H9 (cell line): Measurements from ENCODE around the gene MIAT. TPM values are rescaled to one million over a fixed set of nuclear protein-coding genes. Genes with fewer than 3 reads are reported as not detected.

ENCODE experiments used
- DNase-seq: peaks from one replicate; pipeline ENCODE4 v3.0.0-alpha.2; 2017
- H2AFZ ChIP-seq: one replicate; pipeline ENCODE4 v1.6.1; 2013; ENCODE audit warnings: mild to moderate bottlenecking, low read length, control low read depth, moderate library complexity
- H2AK5ac ChIP-seq: 2 replicates; pipeline ENCODE4 v1.6.1; 2013; ENCODE audit warnings: low read length, control low read depth, mixed read lengths; ENCODE audit not compliant: insufficient read length
- H2BK120ac ChIP-seq: one replicate; pipeline ENCODE4 v1.6.1; 2013; ENCODE audit warnings: low read depth, mild to moderate bottlenecking, low read length, control low read depth, inconsistent platforms; ENCODE audit not compliant: poor library complexity, severe bottlenecking
- H2BK12ac ChIP-seq: 2 replicates; pipeline ENCODE4 v1.6.1; 2013; ENCODE audit warnings: low read length, control low read depth, mixed read lengths, low read depth; ENCODE audit not compliant: insufficient read length
- H2BK15ac ChIP-seq: 2 replicates; pipeline ENCODE4 v1.6.1; 2013; ENCODE audit warnings: low read depth, low read length, control low read depth
- H2BK20ac ChIP-seq: one replicate; pipeline ENCODE4 v1.6.1; 2013; ENCODE audit warnings: low read depth, mild to moderate bottlenecking, low read length, control low read depth, inconsistent platforms; ENCODE audit not compliant: poor library complexity, severe bottlenecking
- H2BK5ac ChIP-seq: 2 replicates; pipeline ENCODE4 v1.6.1; 2013; ENCODE audit warnings: low read length, control low read depth, mixed read lengths; ENCODE audit not compliant: insufficient read length
- H3K14ac ChIP-seq: 2 replicates; pipeline ENCODE4 v1.6.1; 2013; ENCODE audit warnings: low read length, control low read depth; ENCODE audit not compliant: insufficient read depth
- H3K18ac ChIP-seq: 2 replicates; pipeline ENCODE4 v1.6.1; 2013; ENCODE audit warnings: low read depth, mild to moderate bottlenecking, mixed read lengths, low read length, control low read depth; ENCODE audit not compliant: insufficient read length
- H3K23ac ChIP-seq: 2 replicates; pipeline ENCODE4 v1.6.1; 2013; ENCODE audit warnings: low read length, control low read depth, mixed read lengths, low read depth; ENCODE audit not compliant: insufficient read length
- H3K23me2 ChIP-seq: 2 replicates; pipeline ENCODE4 v1.6.1; 2013; ENCODE audit warnings: low read depth, mild to moderate bottlenecking, mixed read lengths, low read length, control low read depth; ENCODE audit not compliant: insufficient read length, poor library complexity, severe bottlenecking
- H3K27ac ChIP-seq: 2 replicates; pipeline ENCODE4 v1.5.1; 2013; ENCODE audit warnings: low read length, control low read depth, mixed read lengths, low read depth; ENCODE audit not compliant: insufficient read length
- H3K27me3 ChIP-seq: 2 replicates; pipeline ENCODE4 v1.6.1; 2013; ENCODE audit warnings: low read length, control low read depth, inconsistent platforms; ENCODE audit not compliant: insufficient read depth
- H3K4ac ChIP-seq: 2 replicates; pipeline ENCODE4 v1.6.1; 2013; ENCODE audit warnings: low read depth, mild to moderate bottlenecking, control low read depth, inconsistent platforms, low read length, moderate library complexity
- H3K4me1 ChIP-seq: 2 replicates; pipeline ENCODE4 v1.6.1; 2013; ENCODE audit warnings: low read length, control low read depth, inconsistent platforms; ENCODE audit not compliant: insufficient read depth
- H3K4me2 ChIP-seq: 2 replicates; pipeline ENCODE4 v1.6.1; 2013; ENCODE audit warnings: low read length, control low read depth, mixed read lengths; ENCODE audit not compliant: insufficient read length, insufficient read depth
- H3K56ac ChIP-seq: 2 replicates; pipeline ENCODE4 v1.6.1; 2013; ENCODE audit warnings: low read depth, mild to moderate bottlenecking, mixed read lengths, low read length, control low read depth; ENCODE audit not compliant: insufficient read length
- H3K79me1 ChIP-seq: 2 replicates; pipeline ENCODE4 v1.6.1; 2013; ENCODE audit warnings: low read depth, mild to moderate bottlenecking, moderate library complexity, low read length, control low read depth, inconsistent platforms; ENCODE audit not compliant: insufficient read depth, poor library complexity, severe bottlenecking
- H3K79me2 ChIP-seq: 2 replicates; pipeline ENCODE4 v1.6.1; 2013; ENCODE audit warnings: low read length, control low read depth, inconsistent platforms; ENCODE audit not compliant: insufficient read depth
- H3K9ac ChIP-seq: 2 replicates; pipeline ENCODE4 v1.6.1; 2013; ENCODE audit warnings: low read length, control low read depth, mixed read lengths; ENCODE audit not compliant: insufficient read length; ENCODE audit errors: extremely low read depth
- H3K9me3 ChIP-seq: one replicate; pipeline ENCODE4 v1.6.1; 2013; ENCODE audit warnings: low read depth, low read length, inconsistent platforms; ENCODE audit not compliant: control insufficient read depth
- H3T11ph ChIP-seq: one replicate; pipeline ENCODE4 v1.6.1; 2013; ENCODE audit warnings: mild to moderate bottlenecking, low read length, control low read depth, inconsistent platforms
- H4K20me1 ChIP-seq: one replicate; pipeline ENCODE4 v1.6.1; 2013; ENCODE audit not compliant: control insufficient read depth, insufficient read length, insufficient read depth
- H4K5ac ChIP-seq: 2 replicates; pipeline ENCODE4 v1.6.1; 2013; ENCODE audit warnings: low read depth, mild to moderate bottlenecking, mixed read lengths, low read length, control low read depth; ENCODE audit not compliant: insufficient read length
- H4K8ac ChIP-seq: replicated peaks from 2 replicates; pipeline ENCODE4 v1.6.1; 2013; ENCODE audit warnings: low read length, control low read depth, mixed read lengths, low read depth; ENCODE audit not compliant: insufficient read length
- H4K91ac ChIP-seq: 2 replicates; pipeline ENCODE4 v1.6.1; 2013; ENCODE audit warnings: low read depth, mild to moderate bottlenecking, moderate library complexity, mixed read lengths, low read length, control low read depth; ENCODE audit not compliant: insufficient read length
- H3K27ac Mint-ChIP-seq, 3 experiments: 2 replicates in 2 of 3; 3 replicates in 1 of 3; pipeline ENCODE4 v1.8.0; 2020 to 2021; ENCODE audit warnings: mixed read lengths in 3 of 3, mild to moderate bottlenecking in 1 of 3, moderate library complexity in 1 of 3
- H3K27me3 Mint-ChIP-seq: 2 replicates; pipeline ENCODE4 v1.8.0; 2021; ENCODE audit warnings: low read depth, mild to moderate bottlenecking, moderate library complexity, mixed read lengths
- H3K36me3 Mint-ChIP-seq, 3 experiments: 2 replicates in 2 of 3; 3 replicates in 1 of 3; pipeline ENCODE4 v1.8.0; 2020 to 2021; ENCODE audit warnings: low read depth in 3 of 3, mixed read lengths in 3 of 3; ENCODE audit not compliant: insufficient read depth in 1 of 3
- H3K4me1 Mint-ChIP-seq, 2 experiments: 2 replicates each; pipeline ENCODE4 v1.8.0; 2020; ENCODE audit warnings: mixed read lengths in 2 of 2
- H3K4me3 Mint-ChIP-seq, 2 experiments: 2 replicates in 1 of 2; 3 replicates in 1 of 2; pipeline ENCODE4 v1.8.0; 2020 to 2021; ENCODE audit warnings: mild to moderate bottlenecking in 2 of 2, mixed read lengths in 2 of 2, moderate library complexity in 1 of 2
- H3K9me3 Mint-ChIP-seq, 2 experiments: 2 replicates in 1 of 2; 3 replicates in 1 of 2; pipeline ENCODE4 v1.8.0; 2020; ENCODE audit warnings: mild to moderate bottlenecking in 2 of 2, mixed read lengths in 2 of 2, moderate library complexity in 1 of 2
- WGBS: extraction: QIAGEN DNeasy Blood & Tissue Kit; methylation state at CpG from one replicate; pipeline ENCODE4 v1.1.7; 2013; ENCODE audit warnings: missing lambda C conversion rate, low lambda C conversion rate, mixed read lengths; ENCODE audit not compliant: insufficient read length; ENCODE audit errors: extremely low coverage; 5-methylcytosine and 5-hydroxymethylcytosine counted together
- total RNA-seq: library from RNA; stranded (reverse); gene quantifications from 2 replicates; pipeline ENCODE4 v1.2.1, GENCODE V29; 2021
- TF ChIP-seq, protein P1 (sequence below): fragments of 200-600 bp; sonication (generic); conservative IDR thresholded peaks from 3 replicates; pipeline ENCODE4 v1.8.0; 2021; ENCODE audit warnings: antibody characterized with exemption, mild to moderate bottlenecking

The MIAT gene
- total RNA-seq, 1 experiment from 2014 or later = 85.6 TPM

GRCh38 chr22:26609287-26609686, 48.1 kb upstream of the MIAT start:
- Mint-ChIP-seq H3K27me3 (peaks cover 44% of the 10 kb centered on the region), H3K27ac (no peak overlapping the region), H3K4me3 (no peak overlapping the region; a peak in 1 of 5 replicates), H3K9me3 (no peaks in the 10 kb centered on the region; a peak in 1 of 5 replicates), H3K36me3 (no peaks in the 10 kb centered on the region; a peak in 1 of 7 replicates), H3K4me1 (peaks cover 52 to 54% of the 10 kb centered on the region in 2 experiments)
- no peak overlapping the region for H2AFZ ChIP-seq
- H4K20me1 ChIP-seq = no peaks in the 10 kb centered on the region
- H2BK20ac ChIP-seq = no peak overlapping the region
- no peak overlapping the region for H2BK12ac ChIP-seq
- H4K8ac ChIP-seq = no peak overlapping the region
- H3K9ac ChIP-seq = no peak overlapping the region
- H2BK120ac ChIP-seq = no peak overlapping the region
- no peaks in the 10 kb centered on the region for H3K79me1 ChIP-seq
- no peak overlapping the region for H4K91ac ChIP-seq
- H3K4ac ChIP-seq = no peak overlapping the region
- H2AK5ac ChIP-seq = no peak overlapping the region
- no peak for DNase-seq
- H3K14ac ChIP-seq = no peak overlapping the region
- H3K4me1 ChIP-seq = peaks cover 14% of the 10 kb centered on the region; the same call in 1 of the 2 replicates
- H3K4me2 ChIP-seq = no peak overlapping the region
- H3K27ac ChIP-seq = no peak overlapping the region
- 100% methylated on average over 1 of the region's 2 CpGs for WGBS
- no peaks in the 10 kb centered on the region for H3K79me2 ChIP-seq
- H3T11ph ChIP-seq = no peak overlapping the region
- H4K5ac ChIP-seq = no peak overlapping the region
- no peaks in the 10 kb centered on the region for H3K9me3 ChIP-seq
- no peak overlapping the region for H2BK15ac ChIP-seq
- no peaks in the 10 kb centered on the region for H3K23me2 ChIP-seq
- TF ChIP-seq, protein P1, sequence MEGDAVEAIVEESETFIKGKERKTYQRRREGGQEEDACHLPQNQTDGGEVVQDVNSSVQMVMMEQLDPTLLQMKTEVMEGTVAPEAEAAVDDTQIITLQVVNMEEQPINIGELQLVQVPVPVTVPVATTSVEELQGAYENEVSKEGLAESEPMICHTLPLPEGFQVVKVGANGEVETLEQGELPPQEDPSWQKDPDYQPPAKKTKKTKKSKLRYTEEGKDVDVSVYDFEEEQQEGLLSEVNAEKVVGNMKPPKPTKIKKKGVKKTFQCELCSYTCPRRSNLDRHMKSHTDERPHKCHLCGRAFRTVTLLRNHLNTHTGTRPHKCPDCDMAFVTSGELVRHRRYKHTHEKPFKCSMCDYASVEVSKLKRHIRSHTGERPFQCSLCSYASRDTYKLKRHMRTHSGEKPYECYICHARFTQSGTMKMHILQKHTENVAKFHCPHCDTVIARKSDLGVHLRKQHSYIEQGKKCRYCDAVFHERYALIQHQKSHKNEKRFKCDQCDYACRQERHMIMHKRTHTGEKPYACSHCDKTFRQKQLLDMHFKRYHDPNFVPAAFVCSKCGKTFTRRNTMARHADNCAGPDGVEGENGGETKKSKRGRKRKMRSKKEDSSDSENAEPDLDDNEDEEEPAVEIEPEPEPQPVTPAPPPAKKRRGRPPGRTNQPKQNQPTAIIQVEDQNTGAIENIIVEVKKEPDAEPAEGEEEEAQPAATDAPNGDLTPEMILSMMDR = no peak
- peaks cover 6% of the 10 kb centered on the region; the same call in 1 of the 2 replicates for H3K27me3 ChIP-seq
- no peak overlapping the region for H3K23ac ChIP-seq
- H2BK5ac ChIP-seq = no peak overlapping the region
- H3K18ac ChIP-seq = no peak overlapping the region
- H3K56ac ChIP-seq = no peak overlapping the region
